Fibroblast of skin of left biceps (primary cell): Measurements from ENCODE around the gene EPHB1.
A peak's percentile ranks its signal among the peaks of the same experiment; 100 is the strongest.

Source experiments
- DNase-seq, 2 experiments: peaks; one replicate each; pipeline ENCODE4 v3.0.0-alpha.2; 2013; ENCODE audit warnings: low read depth in 2 of 2

EPHB1 gene

GRCh38 chr3:134794950-134795745, at the start of gene EPHB1:
TSS of gene EPHB1 (plus strand) at chr3:134795260.
- DNase-seq = peak; percentile 87

GRCh38 chr3:134748698-134749097, 46.4 kb upstream of the EPHB1 start:
- no peak for DNase-seq

GRCh38 chr3:134749174-134749573, 45.9 kb upstream of the EPHB1 start:
- no peak for DNase-seq

- no peak for DNase-seq
Measured at GRCh38 chr3:134749802-134750553, 45.1 kb upstream of the EPHB1 start.

- no peak for DNase-seq
Measured at GRCh38 chr3:134751831-134752230, 43.2 kb upstream of the EPHB1 start.

- DNase-seq = no peak
Measured at GRCh38 chr3:134752761-134753461, 42.1 kb upstream of the EPHB1 start.

- no peak for DNase-seq
Measured at GRCh38 chr3:134753999-134754742, 40.9 kb upstream of the EPHB1 start.

GRCh38 chr3:134754768-134755559, 40.1 kb upstream of the EPHB1 start:
- peak; percentile 6 to 7 for DNase-seq

GRCh38 chr3:134755821-134756220, 39.2 kb upstream of the EPHB1 start:
- DNase-seq = no peak

GRCh38 chr3:134757549-134758069, 37.5 kb upstream of the EPHB1 start:
- no peak for DNase-seq

- DNase-seq = no peak
Measured at GRCh38 chr3:134761213-134761612, 33.8 kb upstream of the EPHB1 start.

- DNase-seq = no peak
Measured at GRCh38 chr3:134762016-134762415, 33.0 kb upstream of the EPHB1 start.

- no peak for DNase-seq
Measured at GRCh38 chr3:134765468-134765867, 29.6 kb upstream of the EPHB1 start.

GRCh38 chr3:134766290-134766689, 28.8 kb upstream of the EPHB1 start:
- no peak for DNase-seq

GRCh38 chr3:134768116-134768515, 26.9 kb upstream of the EPHB1 start:
- no peak for DNase-seq

- no peak for DNase-seq
Measured at GRCh38 chr3:134768837-134769236, 26.2 kb upstream of the EPHB1 start.

GRCh38 chr3:134769287-134769868, 25.7 kb upstream of the EPHB1 start:
- no peak for DNase-seq

GRCh38 chr3:134772011-134772410, 23.0 kb upstream of the EPHB1 start:
- no peak for DNase-seq

GRCh38 chr3:134772591-134772990, 22.5 kb upstream of the EPHB1 start:
- DNase-seq = no peak

- DNase-seq = no peak
Measured at GRCh38 chr3:134775831-134776230, 19.2 kb upstream of the EPHB1 start.
